H1 (cell line): ENCODE results near the gene URM1. TPM values are rescaled to one million over a fixed set of nuclear protein-coding genes. Genes with fewer than 3 reads are reported as not detected.

Source experiments
- BRCA1 ChIP-seq: IDR thresholded peaks from 2 replicates; pipeline ENCODE4 v1.6.1; 2012; ENCODE audit warnings: low read depth, low read length, improper control_type of control experiment
- CTCF ChIP-seq, 3 experiments: IDR thresholded peaks; 1 replicate in 2 of 3; 2 replicates in 1 of 3; pipeline versions ENCODE4 v1.5.1 to v1.6.1; 2011; ENCODE audit warnings: low read length in 3 of 3, mild to moderate bottlenecking in 3 of 3, inconsistent platforms in 2 of 3, low read depth in 1 of 3, moderate library complexity in 1 of 3; ENCODE audit not compliant: insufficient read depth in 1 of 3; ENCODE audit errors: control extremely low read depth in 1 of 3
- POLR2AphosphoS5 ChIP-seq: IDR thresholded peaks from 2 replicates; pipeline ENCODE4 v1.6.1; 2011; ENCODE audit warnings: low read depth, low read length
- RBBP5 ChIP-seq: IDR thresholded peaks from 2 replicates; pipeline ENCODE4 v1.7.1; 2012; ENCODE audit warnings: low read depth, mild to moderate bottlenecking, inconsistent platforms, low read length, moderate library complexity, borderline replicate concordance
- polyA plus RNA-seq, 7 experiments: library from polyadenylated mRNA; depleted of rRNA in 3 of 7; stranded (reverse) in 5 of 7; unstranded in 2 of 7; fragments of >200 nt in 5 of 7; fragments of 200-250 nt in 2 of 7; gene quantifications; 1 replicate in 5 of 7; 2 replicates in 1 of 7; 4 replicates in 1 of 7; pipeline versions ENCODE4 v1.2.1 to v1.2.3, GENCODE V29; 2011 to 2013; ENCODE audit warnings: missing spikeins in 2 of 7, mixed read lengths in 2 of 7
- total RNA-seq: library from RNA; stranded (reverse); fragmentation: NEBNext Ultra II Directional; extraction: Animal tissue kit (Norgen Biotek cat#: 25700); gene quantifications from 2 replicates; pipeline ENCODE4 v1.2.1, GENCODE V29; 2021

The URM1 gene
- total and polyA plus RNA-seq, 2 of the 8 experiments (the other 6 are each of a cell fraction or from before 2014, with no cell fraction given) = 58.3 to 62.3 TPM

DNA sequence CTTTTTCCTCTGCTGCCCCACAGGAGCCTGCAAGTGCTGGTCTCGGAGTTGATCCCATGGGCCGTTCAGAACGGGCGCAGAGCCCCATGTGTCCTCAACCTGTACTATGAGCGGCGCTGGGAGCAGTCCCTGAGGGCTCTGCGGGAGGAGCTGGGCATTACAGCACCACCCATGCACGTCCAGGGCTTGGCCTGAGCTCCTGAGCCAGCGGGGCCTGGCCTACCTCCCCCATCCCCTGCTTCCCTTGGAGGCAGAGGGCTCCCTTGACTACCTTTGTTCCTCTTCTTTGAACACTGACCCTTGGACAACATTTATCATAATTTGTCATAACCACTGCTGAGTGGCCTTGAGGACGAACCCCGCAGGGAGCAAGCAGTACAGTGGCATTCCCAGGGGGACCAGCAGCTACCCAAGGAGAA lies 37.7 kb upstream of the URM1 start (continued):
- TF ChIP-seq RBBP5 = no peak
- no peak for TF ChIP-seq BRCA1
- no peak for TF ChIP-seq CTCF (IDR thresholded peaks at IDR 0.05; ENCODE audit: control extremely low read depth in 1 of 3, insufficient read depth in 1 of 3, low read depth in 1 of 3, low read length in 3 of 3)
- TF ChIP-seq POLR2AphosphoS5 = no peak
